Measurements from ENCODE around the gene STX5. TPM values are rescaled to one million over a fixed set of nuclear protein-coding genes. Genes with fewer than 3 reads are reported as not detected.

STX5 gene
- total and polyA plus RNA-seq, 9 of the 15 experiments (the other 6 are each of a cell fraction or from before 2014, with no cell fraction given): 2.8 to 28.6 (median 23.7) TPM

- TF ChIP-seq ID3 (CRISPR knock-in tag; IDR thresholded peaks at IDR 0.05): peak; percentile 72
- TF ChIP-seq ID3 (tag; IDR thresholded peaks at IDR 0.05): peak; percentile 94
- peak; percentile 87 for TF ChIP-seq CTBP1 (IDR thresholded peaks at IDR 0.05; ENCODE audit: borderline replicate concordance)
- peak; percentile 92; the same call in 1 of the 2 replicates for TF ChIP-seq HNRNPUL1 (IDR thresholded peaks at IDR 0.05; ENCODE audit: low read length)
- TF ChIP-seq YY1 (IDR thresholded peaks at IDR 0.05; ENCODE audit: borderline replicate concordance in 1 of 3, control insufficient read depth in 1 of 3, extremely low read depth in 1 of 3, insufficient read depth in 3 of 3, insufficient read length in 1 of 3, insufficient replicate concordance in 2 of 3, low read depth in 1 of 3, low read length in 2 of 3): peak in 2 of 3 experiments; percentile 56 to 78
- peak; percentile 100 for TF ChIP-seq ZNF436 (CRISPR knock-in tag; IDR thresholded peaks at IDR 0.05)
- TF ChIP-seq ZNF354B (CRISPR knock-in tag; IDR thresholded peaks at IDR 0.05): peak; percentile 97
- TF ChIP-seq U2AF1 (optimal IDR thresholded peaks at IDR 0.05; ENCODE audit: low read depth, low read length): no peak
- peak; percentile 100 for TF ChIP-seq ZBED1 (IDR thresholded peaks at IDR 0.05)
- TF ChIP-seq ZNF165 (CRISPR knock-in tag; IDR thresholded peaks at IDR 0.05; ENCODE audit: borderline replicate concordance): peak; percentile 65; the same call in 1 of the 2 replicates
- peak; percentile 83; the same call in 1 of the 2 replicates for TF ChIP-seq ARID3A (IDR thresholded peaks at IDR 0.05; ENCODE audit: borderline replicate concordance, low read depth, low read length)
- TF ChIP-seq ZNF263 (CRISPR knock-in tag; IDR thresholded peaks at IDR 0.05; ENCODE audit: borderline replicate concordance): no peak; the same call in 1 of the 2 replicates
- peak; percentile 51; the same call in 1 of the 2 replicates for TF ChIP-seq ZNF644 (tag; IDR thresholded peaks at IDR 0.05; ENCODE audit: low read depth)
- TF ChIP-seq TCF7L2 (IDR thresholded peaks at IDR 0.05; ENCODE audit: low read depth, low read length): peak; percentile 49; the same call in 1 of the 2 replicates
- TF ChIP-seq BDP1 (IDR thresholded peaks at IDR 0.05; ENCODE audit: insufficient read depth, insufficient read length): no peak
- no peak for TF ChIP-seq U2AF2 (optimal IDR thresholded peaks at IDR 0.05; ENCODE audit: low read depth, low read length)
- TF ChIP-seq ETV6 (IDR thresholded peaks at IDR 0.05; ENCODE audit: borderline replicate concordance in 1 of 2, low read depth in 2 of 2, low read length in 1 of 2): peak; percentile 53 to 93; a peak in 3 of 4 replicates
- TF ChIP-seq ETV6 (CRISPR knock-in tag; IDR thresholded peaks at IDR 0.05; ENCODE audit: borderline replicate concordance): peak; percentile 87
- TF ChIP-seq PREB (CRISPR knock-in tag; IDR thresholded peaks at IDR 0.05): no peak; the same call in 1 of the 2 replicates
- TF ChIP-seq MEF2A (IDR thresholded peaks at IDR 0.05; ENCODE audit: control insufficient read depth, low read depth, low read length): peak; percentile 82
- TF ChIP-seq GTF2A2 (tag; IDR thresholded peaks at IDR 0.05): peak; percentile 100
- TF ChIP-seq DEAF1 (CRISPR knock-in tag; IDR thresholded peaks at IDR 0.05): peak; percentile 99
- peak; percentile 100 for TF ChIP-seq ZNF717 (CRISPR knock-in tag; IDR thresholded peaks at IDR 0.05)
Observed at GRCh38 chr11:62841361-62842170, 9.7 kb upstream of the STX5 start (continued).

Data from K562 (cell line).